ENCODE measurements around the gene CLCN1. TPM values are rescaled to one million over a fixed set of nuclear protein-coding genes. Genes with fewer than 3 reads are reported as not detected.

Gene CLCN1
- total and polyA plus RNA-seq, 2 of the 8 experiments (the other 6 are each of a cell fraction or from before 2014, with no cell fraction given), result 0.36 to 0.41 TPM

DNA sequence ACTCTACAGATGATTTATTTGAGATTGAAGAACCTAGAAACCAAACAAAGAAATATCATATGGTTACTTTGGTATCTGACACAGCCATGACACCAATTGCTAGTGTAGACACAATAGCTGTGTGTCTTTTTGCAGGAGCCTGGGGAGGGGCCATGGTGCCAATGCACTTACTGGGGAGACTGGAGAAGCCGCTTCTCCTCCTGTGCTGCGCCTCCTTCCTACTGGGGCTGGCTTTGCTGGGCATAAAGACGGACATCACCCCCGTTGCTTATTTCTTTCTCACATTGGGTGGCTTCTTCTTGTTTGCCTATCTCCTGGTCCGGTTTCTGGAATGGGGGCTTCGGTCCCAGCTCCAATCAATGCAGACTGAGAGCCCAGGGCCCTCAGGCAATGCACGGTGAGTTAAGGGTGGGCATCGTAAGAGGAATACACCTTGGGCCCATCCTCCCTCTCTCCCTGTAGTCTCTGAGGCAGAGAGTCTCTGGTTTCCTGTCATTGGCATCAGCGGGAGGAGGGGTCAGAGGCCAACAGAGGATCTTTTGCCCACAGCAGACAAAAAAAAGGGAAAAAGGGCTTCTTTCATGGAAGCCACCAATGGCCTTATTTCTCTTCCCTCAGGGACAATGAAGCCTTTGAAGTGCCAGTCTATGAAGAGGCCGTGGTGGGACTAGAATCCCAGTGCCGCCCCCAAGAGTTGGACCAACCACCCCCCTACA, 29.9 kb upstream of the CLCN1 start:
- H3K27me3 ChIP-seq (replicated peaks in 1 of 4; ENCODE audit: control insufficient read depth in 3 of 4, extremely low read depth in 1 of 4, insufficient read depth in 3 of 4, low read length in 3 of 4), result peaks cover 10 to 21% (median 20%) of the 10 kb centered on the region in 4 experiments
- H3K23ac ChIP-seq (ENCODE audit: insufficient read length), result no peak overlapping the region
- DNase-seq (ENCODE audit: low read depth in 1 of 2, low spot score in 2 of 2), result no peak
- no peak overlapping the region for H3K27ac ChIP-seq (ENCODE audit: low read depth, low read length)
- peaks cover 0 to 24% of the 10 kb centered on the region in 2 experiments; a peak in 3 of 4 replicates for H3K79me2 ChIP-seq (ENCODE audit: control insufficient read depth in 1 of 2, insufficient read depth in 2 of 2, low read length in 2 of 2)
- peaks cover 3% of the 10 kb centered on the region for H3K79me1 ChIP-seq (ENCODE audit: low read depth, low read length)
- H3K4me1 ChIP-seq (replicated peaks in 1 of 4; ENCODE audit: control insufficient read depth in 3 of 4, insufficient read depth in 4 of 4, low read length in 3 of 4), result peaks cover 9 to 14% (median 10%) of the 10 kb centered on the region in 4 experiments
- H2BK20ac ChIP-seq (ENCODE audit: low read length), result no peak overlapping the region
- H2BK12ac ChIP-seq (ENCODE audit: low read depth, low read length), result no peak overlapping the region
- no peak overlapping the region for H2AFZ ChIP-seq (ENCODE audit: low read length)
- peaks cover 0 to 6% (median 2%) of the 10 kb centered on the region in 4 experiments; a peak in 3 of 8 replicates for H3K36me3 ChIP-seq (ENCODE audit: control insufficient read depth in 2 of 4, insufficient read depth in 4 of 4, low read length in 3 of 4)
- H3K9me3 ChIP-seq (ENCODE audit: insufficient read depth in 2 of 2, low read depth in 1 of 2, low read length in 1 of 2), result peaks cover 6 to 13% of the 10 kb centered on the region in 2 experiments
- H3K23me2 ChIP-seq (ENCODE audit: low read depth, low read length), result peaks cover 8% of the 10 kb centered on the region
- no peak overlapping the region for H3K4ac ChIP-seq (replicated peaks; ENCODE audit: insufficient read length, low read depth, low read length)
- peak overlapping the region in 1 of 2 experiments; percentile 71; a peak in 1 of 4 replicates for H3K4me2 ChIP-seq (ENCODE audit: insufficient read depth in 1 of 2, low read depth in 2 of 2, low read length in 2 of 2)
- no peak overlapping the region for H4K91ac ChIP-seq (replicated peaks; ENCODE audit: insufficient read length, low read length)
- no peak overlapping the region for H3K56ac ChIP-seq (replicated peaks; ENCODE audit: insufficient read length, low read depth, low read length)
- TF ChIP-seq SIN3A (conservative IDR thresholded peaks at IDR 0.05 in 1 of 2, IDR thresholded peaks at IDR 0.05 in 1 of 2; ENCODE audit: low read depth in 1 of 2, low read length in 2 of 2), result no peak
- no peak for TF ChIP-seq POLR2A (IDR thresholded peaks at IDR 0.05; ENCODE audit: control extremely low read depth in 1 of 2, low read depth in 2 of 2, low read length in 2 of 2)
- no peak for TF ChIP-seq ASH2L (IDR thresholded peaks at IDR 0.05; ENCODE audit: low read length)
- TF ChIP-seq SUZ12 (IDR thresholded peaks at IDR 0.05; ENCODE audit: low read length), result no peak
- no peak for TF ChIP-seq SP2 (IDR thresholded peaks at IDR 0.05; ENCODE audit: low read length)
- no peak for TF ChIP-seq JUND (IDR thresholded peaks at IDR 0.05; ENCODE audit: low read length)
- TF ChIP-seq RNF2 (IDR thresholded peaks at IDR 0.05; ENCODE audit: borderline replicate concordance, low read depth, low read length, missing control alignments, poor library complexity, severe bottlenecking), result no peak
- TF ChIP-seq, protein P1, sequence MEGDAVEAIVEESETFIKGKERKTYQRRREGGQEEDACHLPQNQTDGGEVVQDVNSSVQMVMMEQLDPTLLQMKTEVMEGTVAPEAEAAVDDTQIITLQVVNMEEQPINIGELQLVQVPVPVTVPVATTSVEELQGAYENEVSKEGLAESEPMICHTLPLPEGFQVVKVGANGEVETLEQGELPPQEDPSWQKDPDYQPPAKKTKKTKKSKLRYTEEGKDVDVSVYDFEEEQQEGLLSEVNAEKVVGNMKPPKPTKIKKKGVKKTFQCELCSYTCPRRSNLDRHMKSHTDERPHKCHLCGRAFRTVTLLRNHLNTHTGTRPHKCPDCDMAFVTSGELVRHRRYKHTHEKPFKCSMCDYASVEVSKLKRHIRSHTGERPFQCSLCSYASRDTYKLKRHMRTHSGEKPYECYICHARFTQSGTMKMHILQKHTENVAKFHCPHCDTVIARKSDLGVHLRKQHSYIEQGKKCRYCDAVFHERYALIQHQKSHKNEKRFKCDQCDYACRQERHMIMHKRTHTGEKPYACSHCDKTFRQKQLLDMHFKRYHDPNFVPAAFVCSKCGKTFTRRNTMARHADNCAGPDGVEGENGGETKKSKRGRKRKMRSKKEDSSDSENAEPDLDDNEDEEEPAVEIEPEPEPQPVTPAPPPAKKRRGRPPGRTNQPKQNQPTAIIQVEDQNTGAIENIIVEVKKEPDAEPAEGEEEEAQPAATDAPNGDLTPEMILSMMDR (IDR thresholded peaks at IDR 0.05; ENCODE audit: control extremely low read depth in 1 of 3, insufficient read depth in 1 of 3, low read depth in 1 of 3, low read length in 3 of 3), result no peak
- TF ChIP-seq SP4 (IDR thresholded peaks at IDR 0.05; ENCODE audit: low read length), result no peak
- H3K4me3 ChIP-seq (ENCODE audit: extremely low read depth in 1 of 4, insufficient read depth in 2 of 4, low read depth in 3 of 4, low read length in 4 of 4), result no peak overlapping the region
- H3K9ac ChIP-seq (replicated peaks in 1 of 4; ENCODE audit: extremely low read depth in 1 of 4, low read depth in 3 of 4, low read length in 3 of 4), result no peak overlapping the region
- H3K18ac ChIP-seq (ENCODE audit: extremely low read depth, low read length), result no peak overlapping the region
- peaks cover 0 to 2% of the 10 kb centered on the region in 2 experiments for H4K20me1 ChIP-seq (replicated peaks in 1 of 2; ENCODE audit: control insufficient read depth in 1 of 2, insufficient read depth in 2 of 2, low read length in 2 of 2)
- no peak overlapping the region for H4K8ac ChIP-seq (ENCODE audit: extremely low read depth, insufficient read depth, low read length)
- WGBS, 2 experiments (ENCODE audit: extremely low coverage in 1 of 2, insufficient coverage in 1 of 2, insufficient read length in 1 of 2, insufficient replicate concordance in 2 of 2, low coverage in 1 of 2, low lambda C conversion rate in 2 of 2, missing lambda C conversion rate in 1 of 2), result 93% methylated on average over 11 of the region's 11 CpGs; no CpG with 5 or more reads in 1 of the 2 experiments
- no peak for FAIRE-seq
- no peak overlapping the region for H3K14ac ChIP-seq (ENCODE audit: insufficient read length)
- H4K5ac ChIP-seq (ENCODE audit: insufficient read length, low read depth, low read length), result no peak overlapping the region
- H2AK5ac ChIP-seq (ENCODE audit: low read depth, low read length), result no peak overlapping the region
- POLR2A ChIA-PET (ENCODE audit: partially characterized antibody), result interaction anchor here (1.0 kb wide), 2 partner anchors 10 to 61 kb away, joined by 3 read pairs; no protein-coding TSS in a partner anchor
- no peak overlapping the region for H2BK120ac ChIP-seq (replicated peaks; ENCODE audit: low read depth, low read length)
- H2BK5ac ChIP-seq (ENCODE audit: low read depth, low read length), result no peak overlapping the region
- no peak overlapping the region for H2BK15ac ChIP-seq (ENCODE audit: low read length)
- CTCF ChIA-PET (ENCODE audit: partially characterized antibody), result interaction anchor here (0.6 to 3.6 kb wide), 8 partner anchors 11 to 698 kb away, joined by 3 to 22 read pairs (median 3); partner anchors contain the start of gene GSTK1
